ENCODE measurements around the gene REPS1.
"Not testable (repeated sequence)": the region's sequence is repeated elsewhere in the genome, so short reads cannot be mapped to it uniquely, and the experiment has no call there.

The REPS1 gene

GRCh38 chr6:138970159-138970558, 17.9 kb downstream of the REPS1 start:
- DNase-seq = no peak

- DNase-seq = no peak
Observed at GRCh38 chr6:138966870-138967269, 21.2 kb downstream of the REPS1 start.

- no peak for DNase-seq
Observed at GRCh38 chr6:138965971-138966370, 22.1 kb downstream of the REPS1 start.

- no peak for DNase-seq
Observed at GRCh38 chr6:138965291-138965874, 22.7 kb downstream of the REPS1 start.

GRCh38 chr6:138964012-138964411, 24.0 kb downstream of the REPS1 start:
- DNase-seq = no peak

- DNase-seq = no peak
Observed at GRCh38 chr6:138963531-138963930, 24.5 kb downstream of the REPS1 start.

DNA sequence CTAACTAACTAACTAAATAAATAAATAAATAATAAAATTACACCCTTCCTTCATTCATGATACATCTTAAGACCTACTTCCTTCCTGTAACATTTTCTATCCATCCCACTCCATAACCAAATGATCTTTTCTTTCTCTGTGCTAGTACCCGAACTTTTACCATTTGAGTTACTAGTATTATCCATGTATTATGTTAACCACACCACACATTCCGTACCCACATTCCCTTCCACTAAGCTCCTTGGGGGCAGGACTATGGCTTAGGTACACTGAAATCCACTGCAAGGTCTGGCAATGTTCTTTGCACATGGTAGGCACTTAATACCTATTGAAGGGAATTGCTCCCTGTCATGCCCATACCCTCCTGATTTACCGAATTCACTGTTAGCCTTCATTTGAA, 24.9 kb downstream of the REPS1 start:
- DNase-seq = no peak

- DNase-seq = no peak
Observed at GRCh38 chr6:138959521-138959920, 28.5 kb downstream of the REPS1 start.

GRCh38 chr6:138958595-138958994, 29.5 kb downstream of the REPS1 start:
- DNase-seq = no peak

DNA sequence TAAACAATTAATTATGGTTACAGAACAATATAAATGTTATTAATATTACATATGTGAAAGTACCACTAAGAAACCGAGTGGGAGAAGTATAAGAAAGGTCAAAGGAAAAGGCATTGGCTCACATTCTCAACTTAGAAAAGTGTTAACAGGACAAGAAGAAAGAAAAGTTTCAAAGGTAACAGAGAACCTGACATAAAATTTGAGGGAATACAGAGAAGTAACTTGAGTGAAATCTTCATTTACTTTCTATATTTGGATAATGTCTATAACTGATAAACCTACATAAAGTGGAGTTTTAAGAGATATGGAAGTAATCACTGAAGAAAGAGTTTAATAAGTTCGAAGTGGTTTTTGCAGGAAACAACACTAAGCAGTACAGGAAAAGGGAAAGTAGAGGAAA, 30.1 kb downstream of the REPS1 start:
- DNase-seq = no peak

DNA sequence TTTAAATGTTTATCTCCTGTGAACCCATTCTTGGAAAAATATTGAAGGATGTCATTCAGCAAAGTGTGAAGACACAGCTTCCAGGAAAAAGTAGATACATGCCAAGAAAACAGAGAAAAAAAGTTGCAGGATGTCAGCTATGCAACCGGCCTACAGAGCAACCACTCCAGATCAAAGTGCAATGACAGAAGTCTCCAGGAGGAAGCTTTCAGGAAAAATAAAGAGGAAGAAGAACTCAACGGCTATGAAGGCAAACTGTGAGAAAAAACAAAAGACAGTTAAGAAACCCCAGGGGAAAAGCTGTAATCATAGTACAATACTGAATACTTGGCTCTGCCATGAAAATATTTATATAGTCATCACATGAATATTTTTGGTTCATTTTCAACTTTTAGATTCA, 30.6 kb downstream of the REPS1 start:
- no peak for DNase-seq

DNA sequence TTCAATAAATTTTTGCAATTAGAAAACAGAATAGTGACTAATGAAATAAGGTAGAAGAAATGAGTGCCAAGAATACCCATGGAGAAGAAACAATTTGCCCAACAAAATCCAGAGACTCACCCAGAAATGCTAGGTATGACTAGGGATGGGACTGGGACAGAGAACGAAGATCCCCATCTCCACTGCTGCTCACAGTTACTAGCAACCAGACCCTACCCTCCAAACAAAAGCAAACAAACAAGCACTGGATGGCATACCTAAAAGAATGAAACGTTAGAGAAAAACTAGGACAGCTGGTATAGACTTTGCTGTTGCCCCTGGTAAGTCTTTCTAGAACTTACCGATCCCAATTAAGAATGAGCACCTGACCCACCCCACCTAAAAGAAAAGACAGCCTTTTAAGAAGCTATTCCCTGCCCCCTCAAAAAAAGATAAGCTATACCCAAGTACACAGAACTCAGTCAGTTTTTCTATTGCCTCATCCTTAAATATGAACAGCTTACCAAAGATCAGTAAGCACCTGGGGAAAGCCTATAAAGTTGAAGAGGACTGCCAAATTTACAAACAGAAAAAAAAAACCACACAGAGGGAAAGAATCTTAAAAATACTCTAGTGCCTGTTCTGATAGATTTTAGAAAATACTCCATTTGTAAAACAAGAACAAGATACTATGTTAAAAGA, 31.7 kb downstream of the REPS1 start:
- no peak for DNase-seq

DNA sequence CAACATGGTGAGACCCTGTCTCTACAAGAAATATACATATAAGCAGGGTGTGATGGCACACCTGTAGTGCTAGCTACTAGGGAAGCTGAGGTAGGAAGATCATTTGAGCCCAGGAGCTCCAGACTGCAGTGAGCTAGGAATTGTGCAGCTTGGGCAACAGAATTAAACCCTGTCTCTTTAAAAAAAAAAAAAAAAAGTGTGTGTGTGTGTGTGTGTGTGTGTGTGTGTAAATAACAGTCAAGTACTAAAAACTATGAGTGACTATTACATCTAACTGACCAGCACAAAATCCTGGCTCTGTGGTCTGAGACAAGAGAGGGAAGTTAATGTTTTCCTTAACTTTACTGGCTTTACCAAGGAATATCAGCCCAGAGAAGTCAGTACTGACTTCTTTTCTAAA, 32.8 kb downstream of the REPS1 start:
- no peak for DNase-seq

DNA sequence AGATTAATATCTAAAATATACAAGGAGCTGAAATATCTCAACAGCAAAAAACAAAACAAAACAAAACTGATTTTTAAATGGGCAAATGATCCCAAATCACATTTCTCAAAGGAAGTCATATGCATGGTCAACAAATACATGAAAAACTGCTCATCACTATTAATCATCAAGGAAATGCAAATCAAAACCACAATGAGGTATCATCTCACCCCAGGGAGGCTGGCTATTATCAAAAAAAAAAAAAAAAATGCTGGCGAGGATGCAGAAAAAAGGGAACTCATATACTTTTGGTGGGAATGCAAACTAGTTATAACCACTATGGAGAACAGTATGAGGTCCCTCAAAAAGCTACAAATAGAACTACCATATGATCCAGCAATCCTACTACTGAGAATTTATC, 34.6 kb downstream of the REPS1 start:
- DNase-seq = no peak

DNA sequence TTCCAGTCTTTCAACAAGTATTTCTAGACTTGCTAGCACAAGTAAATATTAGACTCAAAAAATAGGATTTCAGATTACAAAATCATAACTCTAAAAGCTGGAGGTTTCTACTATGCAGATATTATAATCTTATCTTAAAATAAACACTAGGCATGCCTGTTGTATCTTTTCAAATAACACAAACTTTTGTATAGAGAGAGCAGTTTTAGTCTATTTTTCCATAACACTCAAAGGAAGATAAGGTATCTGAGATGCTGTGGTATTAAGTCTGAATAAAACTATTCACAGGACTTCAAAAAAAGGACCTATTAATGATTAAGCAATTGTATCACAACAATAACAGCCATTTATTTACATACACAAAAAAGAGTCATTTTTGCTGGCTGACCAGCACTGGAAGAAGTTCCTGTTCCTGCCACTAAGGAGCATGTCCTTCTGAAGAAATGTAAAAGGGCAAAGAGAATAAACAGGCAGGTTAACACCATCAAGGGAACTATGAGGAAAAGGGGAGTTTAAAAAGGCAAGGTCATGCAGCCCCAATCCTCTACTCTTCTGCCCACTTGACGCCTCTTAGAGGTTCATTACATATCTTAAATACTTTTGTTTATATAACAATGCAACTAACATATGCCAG, 39.4 kb downstream of the REPS1 start:
- DNase-seq = no peak

- DNase-seq = no peak
Observed at GRCh38 chr6:138948004-138948403, 40.0 kb downstream of the REPS1 start.

- no peak for DNase-seq
Observed at GRCh38 chr6:138945354-138945753, 42.7 kb downstream of the REPS1 start.

- no peak for DNase-seq
Observed at GRCh38 chr6:138944412-138944811, 43.6 kb downstream of the REPS1 start.

DNA sequence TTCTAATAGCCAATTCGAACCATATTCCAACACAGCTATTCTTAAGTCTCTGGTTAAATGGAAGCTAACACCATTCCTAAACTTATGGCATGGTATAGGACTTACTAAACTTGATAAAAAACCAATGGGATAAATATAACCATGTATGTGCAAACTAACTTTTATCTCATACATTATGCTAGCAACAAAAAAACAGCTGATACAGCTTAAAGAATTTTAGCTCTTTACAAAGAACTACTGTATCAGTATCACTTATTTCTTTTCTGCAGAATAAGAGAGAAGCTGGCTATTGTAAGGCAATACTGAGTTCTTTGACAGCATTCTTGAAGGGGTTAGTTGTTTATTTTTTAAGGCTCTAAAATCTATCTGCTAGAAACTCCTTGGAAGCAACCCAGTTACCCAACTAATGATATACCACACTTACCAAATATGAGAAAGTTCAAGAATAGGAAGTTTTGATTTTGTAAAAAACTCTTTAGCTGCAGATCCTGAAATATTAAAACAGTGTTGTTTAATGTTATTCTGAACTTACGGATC, 44.9 kb downstream of the REPS1 start:
- DNase-seq = no peak

GRCh38 chr6:138936873-138937272, 51.2 kb downstream of the REPS1 start:
- DNase-seq = not testable (repeated sequence)

GRCh38 chr6:138931660-138932059, 56.4 kb downstream of the REPS1 start:
- no peak for DNase-seq

- no peak for DNase-seq
Observed at GRCh38 chr6:138926579-138926978, 61.5 kb downstream of the REPS1 start.

GRCh38 chr6:138925806-138926205, 62.2 kb downstream of the REPS1 start:
- no peak for DNase-seq

GRCh38 chr6:138923561-138923960, 64.5 kb downstream of the REPS1 start:
- no peak for DNase-seq
